GM10847 (cell line): ENCODE measurements around the gene CYBC1.

ENCODE experiments used
- POLR2A ChIP-seq: IDR thresholded peaks from 2 replicates; pipeline ENCODE4 v1.6.1; 2011; ENCODE audit not compliant: insufficient read length; ENCODE audit errors: extremely low read depth

Gene CYBC1

DNA sequence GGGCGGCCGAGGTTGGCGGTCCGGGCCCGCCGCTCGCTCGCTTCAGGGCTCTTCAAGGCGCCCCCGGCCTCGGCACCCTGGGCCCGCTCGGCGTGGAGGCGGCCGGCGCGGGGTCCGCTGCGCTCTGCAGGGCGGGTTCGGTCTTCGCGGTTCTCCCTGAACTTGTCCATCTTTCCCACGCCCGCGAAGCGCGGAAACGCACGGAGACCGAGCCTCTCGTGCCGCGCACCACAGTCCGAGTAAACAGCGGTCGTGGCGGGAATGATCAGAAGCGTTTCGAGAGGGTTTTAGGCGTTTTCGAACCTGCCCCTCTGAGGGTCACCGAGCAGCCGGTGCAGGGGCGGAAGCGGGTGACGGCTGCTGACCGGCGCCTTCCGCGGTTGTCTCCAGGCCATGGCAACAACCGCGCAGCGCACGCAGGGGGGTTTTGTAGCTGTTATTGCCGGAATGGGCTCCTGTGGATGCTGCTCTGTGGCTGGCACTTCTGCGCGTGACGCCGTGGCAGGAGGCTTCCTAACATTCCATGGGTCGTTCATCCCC is 8.4 kb upstream of the CYBC1 start:
- TF ChIP-seq POLR2A = no peak

DNA sequence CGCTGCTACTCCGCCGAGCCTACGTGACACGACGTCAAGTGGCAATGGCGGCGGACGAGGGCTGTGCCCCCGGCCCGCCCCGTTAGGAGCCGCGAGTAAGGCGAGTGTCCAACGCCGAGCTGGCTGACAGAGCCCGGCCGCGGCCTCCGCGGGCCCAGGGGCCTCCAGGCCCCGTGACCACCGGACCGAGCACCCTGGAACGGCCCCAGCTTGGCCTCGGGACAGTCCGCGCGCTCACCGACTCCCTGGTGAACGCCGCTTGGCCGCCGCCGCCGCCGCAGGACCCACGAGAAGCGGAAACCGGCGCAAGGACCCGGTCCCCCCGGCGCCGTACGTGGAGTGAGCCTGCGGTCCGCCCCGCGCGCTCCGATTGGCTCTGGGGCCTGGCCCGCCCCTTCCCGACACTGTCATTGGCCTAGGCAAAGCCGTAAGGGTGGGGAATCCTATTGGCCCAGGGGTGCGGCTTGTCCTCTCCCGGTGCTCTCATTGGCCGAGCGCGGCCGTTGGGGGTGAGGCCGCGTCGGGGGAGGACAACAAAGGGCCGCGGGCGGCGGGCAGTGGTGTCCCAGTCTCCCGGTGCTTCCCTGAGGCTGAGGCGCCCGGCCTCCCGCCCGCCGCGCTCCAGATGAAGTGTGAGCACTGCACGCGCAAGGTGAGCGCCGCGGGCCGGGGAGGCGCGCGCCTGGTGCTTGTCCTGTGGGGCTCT is 7.8 kb upstream of the CYBC1 start, which contains the start of gene NARF:
NARF (plus strand) TSS at position 563 of the 706 bp plus-strand sequence; CDS start at position 626, 63 bp downstream.
- TF ChIP-seq POLR2A = peak; percentile 75

DNA sequence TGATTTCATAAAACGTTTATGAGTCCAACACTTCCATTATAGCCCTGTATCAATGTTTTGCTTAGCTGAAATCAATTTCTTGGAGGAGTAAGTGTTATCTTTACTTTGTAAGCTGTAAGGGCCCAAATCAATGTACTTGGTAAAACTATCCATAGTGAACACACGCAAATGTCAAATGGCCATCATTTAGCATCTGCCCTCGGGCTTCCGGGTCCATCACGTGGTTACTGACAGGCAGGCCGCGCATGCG is 7.3 kb upstream of the CYBC1 start:
- TF ChIP-seq POLR2A = no peak

DNA sequence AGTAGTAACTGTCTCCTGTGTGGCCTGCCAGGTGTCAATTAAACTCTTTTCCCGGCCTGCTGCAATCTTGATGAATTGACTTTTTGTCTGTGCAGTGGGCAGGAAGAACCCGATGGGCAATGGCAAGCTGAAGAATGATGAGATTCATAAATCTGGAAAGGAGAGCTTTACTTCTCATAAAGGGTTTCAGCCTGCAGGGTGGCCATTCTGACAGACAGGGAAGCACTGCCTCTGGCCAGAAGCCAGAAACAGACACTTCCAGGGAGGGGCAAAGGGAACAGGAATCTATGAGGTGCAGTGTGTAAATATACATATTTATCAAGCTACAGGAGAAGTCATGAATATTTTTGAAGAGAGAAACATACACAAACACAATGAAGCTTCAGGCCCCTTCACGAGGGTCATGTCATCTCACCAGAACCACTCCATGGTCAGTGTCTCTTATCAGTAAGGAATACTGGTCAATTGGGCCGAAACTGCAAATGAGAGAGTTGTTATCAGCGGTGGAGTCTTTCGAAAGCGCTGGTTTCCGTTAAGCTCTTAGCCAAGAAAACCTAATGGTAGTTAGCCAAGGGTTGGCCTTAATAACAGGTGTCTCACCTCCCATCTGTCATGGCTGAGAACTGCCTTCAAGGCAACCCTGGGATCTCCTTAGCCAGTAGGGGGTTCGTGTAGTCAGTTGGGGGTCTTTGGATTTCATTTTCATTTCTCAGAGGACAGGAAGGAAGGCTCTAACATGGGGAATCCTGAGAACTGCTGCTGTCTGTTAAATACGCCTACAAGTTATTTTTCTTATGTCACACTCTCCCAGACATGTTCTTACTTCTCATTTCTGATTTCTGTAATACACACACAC is 6.7 kb upstream of the CYBC1 start:
- no peak for TF ChIP-seq POLR2A

DNA sequence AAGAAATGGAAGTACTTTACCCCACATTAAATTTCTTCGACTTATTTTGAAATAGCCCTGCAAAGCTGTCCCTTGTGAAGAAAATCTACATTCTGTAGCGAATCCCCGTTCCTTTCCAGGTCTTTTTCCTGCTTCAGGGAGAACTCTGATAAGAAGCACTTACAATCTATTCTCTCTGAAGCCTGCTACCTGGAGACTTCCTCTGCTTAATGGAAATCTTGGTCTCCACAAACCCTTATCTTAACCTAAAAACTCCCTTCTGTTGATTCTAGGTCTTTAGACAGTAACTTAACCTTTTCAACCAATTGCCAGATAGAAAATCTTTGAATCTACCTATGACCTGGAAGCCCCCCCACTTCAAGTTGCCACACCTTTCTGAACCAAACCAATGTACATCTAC is 1.6 kb upstream of the CYBC1 start:
- no peak for TF ChIP-seq POLR2A

DNA sequence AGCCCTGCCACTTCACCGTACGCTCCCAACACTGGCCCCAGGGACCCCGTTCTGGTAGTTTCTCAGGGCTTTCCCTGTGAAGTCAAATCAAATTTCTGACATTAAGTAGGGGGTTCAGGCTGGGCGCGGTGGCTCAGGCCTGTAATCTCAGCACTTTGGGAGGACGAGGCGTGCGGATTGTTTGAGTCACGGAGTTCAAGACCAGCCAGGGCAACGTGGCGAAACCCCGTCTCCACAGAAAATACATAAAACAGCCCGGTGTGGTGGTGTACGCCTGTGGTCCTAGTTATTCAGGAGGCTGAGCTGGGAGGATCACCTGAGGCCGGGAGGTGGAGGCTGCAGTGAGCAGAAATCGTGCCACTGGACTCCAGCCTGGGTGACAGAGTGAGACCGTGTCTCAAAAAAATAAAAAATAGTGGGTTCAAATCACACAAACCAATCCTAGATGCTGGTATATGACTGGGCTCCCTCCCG is 632 bp downstream of the CYBC1 start:
- TF ChIP-seq POLR2A = no peak

DNA sequence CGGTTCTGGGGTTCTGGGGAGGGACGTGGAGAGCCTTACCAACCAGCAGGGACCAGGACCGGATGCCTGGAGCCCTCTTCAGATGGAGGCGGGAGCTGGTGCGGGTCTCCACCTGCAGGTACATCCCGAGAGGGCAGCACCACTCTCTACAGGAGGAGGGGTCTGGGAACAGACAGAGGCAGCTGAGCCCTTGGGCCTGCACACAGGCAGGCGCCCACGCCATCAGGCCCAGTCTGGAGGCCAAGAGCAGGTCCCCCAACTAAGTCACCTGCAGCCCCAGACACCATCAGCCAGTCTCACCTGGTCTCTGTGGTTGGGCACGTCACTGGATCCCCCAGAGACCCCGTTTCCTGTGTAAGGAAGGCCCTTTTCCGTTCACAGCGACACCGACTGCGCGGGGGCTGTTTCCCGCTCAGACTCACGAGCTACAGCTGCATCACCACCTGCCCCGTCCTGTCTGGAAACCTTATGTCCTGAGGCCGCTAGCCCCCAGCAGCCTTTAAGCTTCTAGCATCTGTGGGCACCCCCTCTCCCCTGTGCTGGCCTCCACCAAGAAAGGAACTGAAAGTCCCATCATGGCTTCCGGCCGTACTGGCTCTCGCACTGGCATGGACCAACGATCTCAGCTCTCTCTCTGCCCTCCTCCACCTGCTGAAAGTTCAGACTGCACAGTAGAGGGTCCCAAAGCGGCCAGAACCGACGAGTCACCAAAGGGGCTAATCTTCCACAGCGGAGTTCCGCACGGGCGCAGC is 1.2 kb downstream of the CYBC1 start:
- TF ChIP-seq POLR2A = peak; percentile 69

DNA sequence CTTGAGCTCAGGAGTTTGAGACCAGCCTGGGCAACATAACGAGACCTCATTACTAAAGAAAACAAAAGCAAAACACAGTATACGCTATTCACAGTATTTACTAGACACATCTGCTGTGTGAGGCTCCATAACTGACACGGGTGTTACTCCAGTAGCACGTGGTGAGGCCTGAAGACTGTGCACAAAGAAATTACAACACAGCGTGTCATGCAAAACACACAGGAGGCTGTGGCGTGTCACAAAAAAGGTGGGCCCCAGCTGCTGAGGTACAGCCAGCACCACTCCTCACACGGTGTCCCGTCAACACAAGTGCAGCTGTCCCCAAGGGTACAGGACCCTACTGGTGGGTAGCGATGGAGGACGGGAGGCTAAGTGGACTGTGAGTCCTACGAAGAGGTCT is 2.7 kb downstream of the CYBC1 start:
- no peak for TF ChIP-seq POLR2A

DNA sequence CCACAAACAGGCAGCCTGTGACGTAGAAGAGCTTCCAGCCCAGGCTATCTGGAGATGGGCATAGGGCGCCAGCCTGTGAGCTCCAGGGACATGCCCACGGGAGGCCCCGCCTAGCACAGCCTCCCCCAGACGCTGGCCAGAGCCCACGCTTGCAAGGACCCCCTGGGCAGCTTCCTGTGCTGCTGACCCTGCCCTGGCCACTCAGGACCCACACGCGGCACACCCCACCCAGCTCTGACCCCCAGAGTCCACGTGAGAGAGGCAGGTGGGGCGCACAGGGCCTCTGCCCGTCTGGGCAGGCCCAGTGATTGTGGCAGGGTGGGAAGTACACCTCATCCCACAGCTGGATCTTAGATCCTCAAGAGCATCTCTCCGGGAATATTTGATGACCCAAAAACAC is 3.9 kb downstream of the CYBC1 start:
- no peak for TF ChIP-seq POLR2A

DNA sequence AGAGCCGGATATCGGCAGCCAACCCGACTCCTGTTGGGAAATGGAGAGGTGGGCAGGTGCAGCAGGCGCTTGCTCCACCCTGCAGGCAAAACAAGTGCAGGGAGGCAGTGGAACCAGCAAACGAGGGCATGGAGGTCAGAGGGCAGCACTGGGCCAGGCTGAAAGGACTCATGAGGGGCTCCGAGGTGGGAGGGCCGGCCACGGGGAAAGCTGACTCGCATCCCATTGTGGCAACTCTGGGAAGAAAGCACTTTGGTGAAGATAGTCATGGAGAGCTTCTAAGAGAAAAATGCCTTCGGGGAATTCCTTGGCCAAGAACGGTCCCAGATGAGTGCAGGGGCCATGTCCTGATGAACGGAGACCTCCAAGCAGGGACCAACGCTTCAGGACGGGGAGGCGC is 4.4 kb downstream of the CYBC1 start:
- TF ChIP-seq POLR2A = no peak

DNA sequence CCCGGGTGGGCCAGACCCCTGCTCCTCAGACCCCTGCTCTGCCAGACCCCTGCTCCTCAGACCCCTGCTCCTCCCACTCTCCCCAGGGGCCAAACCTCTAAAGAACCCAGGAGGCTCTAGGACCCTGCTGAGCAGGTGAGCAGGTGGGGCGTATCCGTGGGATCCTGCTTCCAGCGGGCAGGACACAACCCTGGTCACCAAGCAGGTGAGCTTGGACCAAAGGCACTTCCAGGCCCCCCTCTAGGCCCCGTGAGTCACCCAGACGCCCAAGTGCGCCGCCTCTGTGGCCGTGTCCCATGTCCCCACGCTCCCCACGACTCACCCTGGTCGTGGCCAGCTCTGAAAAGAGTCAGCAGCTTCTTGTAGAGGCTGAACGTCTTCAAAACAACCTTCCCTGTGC is 5.0 kb downstream of the CYBC1 start:
- TF ChIP-seq POLR2A = no peak

DNA sequence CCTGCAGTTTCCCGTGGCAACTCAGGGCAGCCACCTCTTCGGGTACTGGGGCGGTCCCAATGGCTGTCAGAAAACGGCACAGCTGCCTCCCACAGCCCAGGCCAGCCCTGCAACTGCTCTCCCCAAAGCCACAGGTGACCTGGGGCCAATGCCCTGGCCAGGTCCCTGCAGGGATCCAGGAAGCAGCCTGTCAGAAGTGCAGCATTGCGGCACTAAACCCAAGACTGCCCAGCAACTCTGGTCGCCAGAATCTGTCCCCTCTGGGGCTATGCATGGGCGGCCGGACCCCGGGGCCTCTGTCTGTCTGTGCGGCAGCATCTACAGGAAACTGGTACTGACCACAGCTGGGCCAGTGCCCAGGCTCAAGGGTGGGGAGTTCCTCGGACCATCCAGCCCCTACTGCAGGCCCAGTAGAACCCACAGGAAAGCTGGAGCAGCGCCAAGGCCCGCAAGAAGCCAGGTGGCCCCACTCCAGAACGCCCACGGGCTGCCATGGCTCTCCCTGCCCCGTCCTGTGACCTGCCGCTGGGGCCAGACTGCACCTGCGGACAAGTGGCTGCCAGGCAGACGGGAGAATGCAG is 5.5 kb downstream of the CYBC1 start:
- no peak for TF ChIP-seq POLR2A

DNA sequence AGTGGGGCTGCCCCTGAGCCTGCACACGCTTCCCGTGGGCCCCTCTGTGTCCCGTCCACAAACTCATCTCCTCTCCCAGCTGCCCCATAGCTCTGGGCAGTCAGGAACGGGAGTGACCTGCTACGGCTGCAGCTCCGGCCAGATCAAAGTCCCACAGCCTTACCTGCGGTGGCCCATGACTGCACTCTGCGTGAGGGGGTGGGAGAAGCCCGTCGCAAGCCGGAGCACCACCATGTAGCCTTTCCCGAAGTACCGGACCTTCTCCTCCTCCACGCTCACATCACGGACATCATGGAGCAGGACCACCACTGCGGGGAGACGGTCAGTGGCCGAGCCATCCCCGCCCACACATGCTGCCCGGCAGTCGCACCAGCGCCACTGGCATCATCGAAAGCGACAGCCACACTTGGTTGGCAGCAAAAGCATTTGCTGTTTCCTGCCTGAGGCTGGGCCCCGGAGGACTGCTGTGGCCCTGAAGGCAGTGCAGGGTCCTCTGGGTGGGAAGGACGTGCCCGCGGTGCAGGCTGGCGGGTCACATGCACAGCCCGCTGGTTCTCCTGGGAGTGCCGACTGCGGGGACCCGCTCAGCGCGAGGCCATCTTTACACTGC is 6.2 kb downstream of the CYBC1 start:
- TF ChIP-seq POLR2A = no peak

DNA sequence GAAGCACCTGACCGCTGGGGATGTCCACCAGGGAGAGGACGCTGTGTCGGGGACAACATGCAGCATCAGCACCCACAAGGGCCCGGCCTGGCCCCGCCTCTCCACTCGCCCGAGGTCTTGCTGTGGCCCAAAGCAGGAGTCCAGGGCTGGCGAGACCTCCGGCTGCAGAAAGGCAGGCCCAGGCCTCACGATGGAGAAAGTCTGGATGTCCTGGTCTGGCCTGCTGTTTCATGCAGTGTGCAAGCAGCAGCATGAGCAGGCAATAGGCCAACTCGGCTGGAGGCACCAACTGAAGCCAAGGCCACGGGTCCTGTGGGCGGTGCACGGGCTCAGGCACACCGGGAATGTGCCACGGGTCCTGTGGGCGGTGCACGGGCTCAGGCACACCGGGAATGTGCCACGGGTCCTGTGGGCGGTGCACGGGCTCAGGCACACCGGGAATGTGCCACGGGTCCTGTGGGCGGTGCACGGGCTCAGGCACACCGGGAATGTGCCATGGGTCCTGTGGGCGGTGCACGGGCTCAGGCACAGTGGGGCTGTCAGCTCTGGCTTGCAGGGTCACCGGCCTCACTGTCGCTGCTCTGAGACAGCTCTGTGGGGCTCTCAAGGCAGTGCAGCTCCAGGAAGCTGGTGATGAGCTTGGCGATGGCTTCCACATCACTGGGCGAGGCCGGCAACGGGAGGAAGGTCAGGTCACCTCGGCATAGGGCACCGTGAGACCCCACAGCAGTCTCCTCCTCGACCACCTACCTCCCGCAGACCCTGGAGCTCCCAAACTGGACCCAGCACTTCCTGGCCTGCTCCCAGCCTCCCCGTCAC is 6.9 kb downstream of the CYBC1 start:
- no peak for TF ChIP-seq POLR2A

DNA sequence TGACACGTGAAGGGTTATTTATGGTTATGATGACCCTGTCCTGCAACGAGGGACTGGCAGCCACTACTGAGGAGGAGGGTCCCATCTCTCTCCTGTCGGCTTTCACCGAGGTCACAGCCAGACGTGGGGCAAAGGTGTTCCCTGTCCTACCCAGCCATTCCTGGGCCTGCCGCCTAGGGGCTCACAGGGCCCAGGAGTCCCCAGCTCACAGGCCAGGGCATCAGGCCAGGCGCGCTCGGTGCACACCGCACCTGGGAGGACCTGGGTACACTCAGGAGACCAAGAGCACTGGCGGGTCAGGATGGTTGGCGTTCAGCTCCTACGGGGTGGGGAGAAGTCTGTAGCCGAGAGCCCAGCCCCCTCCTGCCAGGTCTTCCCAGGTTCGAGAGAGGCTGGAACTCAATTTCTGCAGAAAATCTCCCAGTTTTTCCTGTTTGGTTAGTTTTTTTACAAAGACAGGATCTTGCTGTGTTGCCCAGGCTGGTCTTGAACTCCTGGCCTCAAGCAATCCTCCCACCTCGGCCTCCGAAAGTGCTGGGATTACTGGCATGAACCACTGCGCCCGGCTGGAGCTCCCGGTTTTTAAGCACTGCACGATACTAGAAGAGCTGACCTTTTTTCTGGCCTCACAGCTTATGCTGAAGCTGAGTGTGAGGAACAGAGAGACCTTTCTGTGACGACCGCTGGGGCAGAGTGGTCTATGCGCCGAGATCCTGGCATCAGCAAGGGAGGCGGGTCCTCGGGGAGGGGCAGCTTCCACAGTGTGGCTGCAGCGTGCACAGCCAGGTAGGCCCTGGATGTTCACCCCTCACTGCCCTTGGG is 7.7 kb downstream of the CYBC1 start:
- TF ChIP-seq POLR2A = no peak
